GM23248 (cell line): Measurements from ENCODE around the gene ZNF860. TPM values are rescaled to one million over a fixed set of nuclear protein-coding genes. Genes with fewer than 3 reads are reported as not detected.

Source experiments
- DNase-seq: peaks from one replicate; pipeline ENCODE4 v3.0.0-alpha.2; 2015
- H2AFZ ChIP-seq: fragments of 200-600 bp; sonication (generic); 2 replicates; pipeline ENCODE4 v1.6.1; 2016; ENCODE audit warnings: antibody characterized with exemption
- H3F3A ChIP-seq: fragments of 200-600 bp; sonication (generic); 2 replicates; pipeline ENCODE4 v1.6.1; 2016; ENCODE audit warnings: mild to moderate bottlenecking, antibody characterized with exemption, mixed run types; ENCODE audit not compliant: insufficient read depth
- H3K27ac ChIP-seq: fragments of 200-600 bp; sonication (generic); 2 replicates; pipeline ENCODE4 v1.5.1; 2016; ENCODE audit warnings: mild to moderate bottlenecking
- H3K27me3 ChIP-seq: fragments of 200-600 bp; sonication (generic); replicated peaks from 2 replicates; pipeline ENCODE4 v1.6.1; 2016; ENCODE audit warnings: mild to moderate bottlenecking; ENCODE audit not compliant: insufficient read depth
- H3K36me3 ChIP-seq: fragments of 200-600 bp; sonication (generic); 2 replicates; pipeline ENCODE4 v1.6.1; 2016; ENCODE audit warnings: low read depth, mild to moderate bottlenecking
- H3K4me1 ChIP-seq: fragments of 200-600 bp; sonication (generic); 2 replicates; pipeline ENCODE4 v1.6.1; 2016; ENCODE audit warnings: mild to moderate bottlenecking; ENCODE audit not compliant: insufficient read depth
- H3K4me2 ChIP-seq: fragments of 200-600 bp; sonication (generic); one replicate; pipeline ENCODE4 v1.6.1; 2016; ENCODE audit warnings: mild to moderate bottlenecking; ENCODE audit not compliant: unreplicated experiment
- H3K4me3 ChIP-seq: fragments of 200-600 bp; sonication (generic); 2 replicates; pipeline ENCODE4 v1.5.1; 2016; ENCODE audit warnings: mild to moderate bottlenecking
- H3K79me2 ChIP-seq: fragments of 200-600 bp; sonication (generic); 2 replicates; pipeline ENCODE4 v1.6.1; 2016; ENCODE audit warnings: mild to moderate bottlenecking; ENCODE audit not compliant: insufficient read depth
- H3K9ac ChIP-seq: fragments of 200-600 bp; sonication (generic); 2 replicates; pipeline ENCODE4 v1.6.1; 2016; ENCODE audit warnings: mild to moderate bottlenecking
- H3K9me2 ChIP-seq: fragments of 200-600 bp; sonication (generic); 2 replicates; pipeline ENCODE4 v1.6.1; 2016; ENCODE audit warnings: mixed run types, mild to moderate bottlenecking, moderate library complexity; ENCODE audit not compliant: insufficient read depth
- H3K9me3 ChIP-seq: fragments of 200-600 bp; sonication (generic); one replicate; pipeline ENCODE4 v1.6.1; 2017; ENCODE audit warnings: low read depth
- H4K20me1 ChIP-seq: fragments of 200-600 bp; sonication (generic); 2 replicates; pipeline ENCODE4 v1.6.0; 2016; ENCODE audit not compliant: insufficient read depth
- EZH2 ChIP-seq: fragments of 200-600 bp; sonication (generic); IDR thresholded peaks from 2 replicates; pipeline ENCODE4 v1.6.1; 2018; ENCODE audit warnings: antibody characterized with exemption, mild to moderate bottlenecking; ENCODE audit not compliant: insufficient read depth, poor library complexity, severe bottlenecking
- EZH2phosphoT487 ChIP-seq: fragments of 200-600 bp; sonication (generic); IDR thresholded peaks from 2 replicates; pipeline ENCODE4 v1.6.1; 2018; ENCODE audit warnings: antibody characterized with exemption, moderate library complexity, mild to moderate bottlenecking, low read depth; ENCODE audit not compliant: insufficient read depth
- WGBS, 2 experiments: methylation state at CpG; one replicate each; pipeline ENCODE4 v1.1.6; 2015 to 2017; ENCODE audit warnings: low lambda C conversion rate in 2 of 2, low coverage in 1 of 2; ENCODE audit errors: missing lambda C conversion rate in 2 of 2; 5-methylcytosine and 5-hydroxymethylcytosine counted together
- in situ Hi-C: fragments of 300-500 bp; cut with MboI; formaldehyde crosslinking; loops from 2 replicates; pipeline ENCODE4 v1.15.0; 2020
- polyA plus RNA-seq: library from polyadenylated mRNA; unstranded; fragments of >200 nt; fragmentation: Nextera tagmentation; extraction: Ambion mirVana; gene quantifications from 2 replicates; pipeline ENCODE4 v1.2.1, GENCODE V29; 2016
- total RNA-seq: library from RNA; depleted of rRNA; stranded (reverse); fragments of >200 nt; shearing (Covaris generic); gene quantifications from 2 replicates; pipeline ENCODE4 v1.2.3, GENCODE V29; 2014

Gene ZNF860
- total and polyA plus RNA-seq, 2 experiments from 2014 or later = 0.08 to 0.43 TPM

DNA sequence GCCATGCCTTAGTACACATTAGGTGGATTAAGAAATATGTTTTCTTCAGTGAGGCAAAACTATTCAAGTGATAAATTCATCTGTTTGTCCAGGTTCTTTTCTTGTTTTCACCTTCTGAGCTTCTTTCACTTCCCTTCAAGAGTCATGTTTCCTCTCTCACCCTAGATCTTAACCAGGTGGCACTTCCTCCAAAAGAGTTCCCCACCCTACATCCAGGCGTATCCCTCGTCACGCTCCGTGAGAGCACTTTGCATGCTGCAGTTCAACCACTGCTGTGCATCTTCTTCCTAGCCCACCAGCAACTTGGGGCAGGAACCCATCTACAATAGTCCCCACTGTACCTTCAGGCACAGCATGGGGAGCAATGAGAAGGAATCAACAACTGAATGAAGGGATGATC lies 29.3 kb upstream of the ZNF860 start:
- no peaks in the 10 kb centered on the region for H3F3A ChIP-seq
- no peaks in the 10 kb centered on the region for H3K27me3 ChIP-seq
- TF ChIP-seq EZH2phosphoT487 (no peak), EZH2 (no peak)
- no peaks in the 10 kb centered on the region for H3K4me1 ChIP-seq
- in situ Hi-C loops = no loop called here
- no peak overlapping the region for H2AFZ ChIP-seq
- no peaks in the 10 kb centered on the region for H4K20me1 ChIP-seq
- no peak overlapping the region for H3K4me3 ChIP-seq
- no peaks in the 10 kb centered on the region for H3K9me3 ChIP-seq
- H3K27ac ChIP-seq = no peak overlapping the region
- H3K79me2 ChIP-seq = no peaks in the 10 kb centered on the region
- no peaks in the 10 kb centered on the region for H3K36me3 ChIP-seq
- H3K9ac ChIP-seq = no peak overlapping the region
- H3K4me2 ChIP-seq = no peak overlapping the region
- WGBS, 2 experiments = 81 to 83% methylated on average over 4 of the region's 4 CpGs
- no peaks in the 10 kb centered on the region for H3K9me2 ChIP-seq
- DNase-seq = no peak

DNA sequence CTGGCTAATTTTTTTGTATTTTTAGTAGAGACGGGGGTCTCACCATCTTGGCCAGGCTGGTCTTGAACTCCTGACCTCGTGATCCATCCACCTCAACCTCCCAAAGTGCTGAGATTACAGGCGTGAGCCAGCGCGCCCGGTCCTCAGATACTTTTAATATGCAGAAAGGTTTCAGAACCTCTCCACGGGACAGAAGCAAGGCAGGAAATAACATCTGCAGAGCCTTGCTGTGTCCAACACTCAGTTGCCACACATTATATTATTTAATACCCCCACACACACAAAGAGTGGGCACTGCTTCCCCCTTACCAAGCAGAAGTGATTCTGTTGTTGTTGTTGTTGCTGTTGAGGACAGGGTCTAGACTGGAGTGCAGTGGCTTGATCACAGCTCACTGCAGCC lies 28.5 kb upstream of the ZNF860 start:
- H3K4me2 ChIP-seq = no peak overlapping the region
- no peaks in the 10 kb centered on the region for H3K9me3 ChIP-seq
- no peaks in the 10 kb centered on the region for H3F3A ChIP-seq
- H3K79me2 ChIP-seq = no peaks in the 10 kb centered on the region
- no peaks in the 10 kb centered on the region for H4K20me1 ChIP-seq
- H3K4me1 ChIP-seq = no peaks in the 10 kb centered on the region
- no peaks in the 10 kb centered on the region for H3K27me3 ChIP-seq
- H3K4me3 ChIP-seq = no peak overlapping the region
- H3K27ac ChIP-seq = no peak overlapping the region
- in situ Hi-C loops = no loop called here
- no peaks in the 10 kb centered on the region for H3K9me2 ChIP-seq
- TF ChIP-seq EZH2 (no peak), EZH2phosphoT487 (no peak)
- H2AFZ ChIP-seq = no peak overlapping the region
- no peaks in the 10 kb centered on the region for H3K36me3 ChIP-seq
- no peak for DNase-seq
- WGBS, 2 experiments = 72 to 75% methylated on average over 7 of the region's 7 CpGs
- no peak overlapping the region for H3K9ac ChIP-seq

DNA sequence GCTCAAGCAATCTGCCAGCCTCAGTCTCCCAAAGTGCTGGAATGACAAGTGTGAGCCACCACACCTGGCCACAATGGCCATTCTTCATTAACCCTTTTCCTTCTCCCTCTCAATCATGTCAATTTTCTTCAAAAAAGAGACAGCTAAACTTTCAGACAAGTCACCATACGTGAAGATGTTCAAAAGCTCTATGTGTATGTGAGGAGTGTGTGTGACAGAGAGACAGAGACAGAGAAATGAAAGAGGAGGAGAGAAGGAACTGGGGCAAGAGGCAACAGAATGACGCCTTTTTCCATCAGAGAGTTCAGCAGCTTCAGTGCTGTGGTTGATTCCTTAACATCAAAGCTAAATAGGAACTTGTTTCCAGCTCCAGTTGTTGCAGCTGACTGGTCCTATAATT lies 27.9 kb upstream of the ZNF860 start:
- TF ChIP-seq EZH2 = no peak
- H3K79me2 ChIP-seq = no peaks in the 10 kb centered on the region
- H3K9me3 ChIP-seq = no peaks in the 10 kb centered on the region

DNA sequence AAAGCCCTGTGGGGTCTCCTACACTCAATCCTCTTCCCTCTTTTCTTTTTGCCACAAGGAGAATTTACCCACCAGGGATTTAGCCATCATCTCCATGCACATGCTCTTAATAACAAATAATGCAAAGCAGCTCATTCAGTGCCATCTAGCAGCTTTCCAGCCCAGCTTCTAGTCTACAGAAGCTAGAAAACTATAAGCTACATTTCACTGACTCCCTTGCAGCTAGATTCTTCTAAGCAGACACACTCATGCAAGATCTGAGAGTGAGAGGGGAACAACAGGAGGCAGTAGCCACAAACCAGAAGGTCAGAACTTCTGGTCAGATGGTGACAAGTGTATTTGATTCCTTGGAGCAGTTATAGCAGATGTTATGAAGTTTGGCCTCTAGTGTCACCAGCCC lies 26.0 kb upstream of the ZNF860 start:
- no peaks in the 10 kb centered on the region for H3K27me3 ChIP-seq
- H3K4me3 ChIP-seq = no peak overlapping the region
- 0 out of 2 replicates have a peak, but pooled peaks cover 7% of the 10 kb centered on the region for H3F3A ChIP-seq
- in situ Hi-C loops = no loop called here
- H3K79me2 ChIP-seq = no peaks in the 10 kb centered on the region
- H3K27ac ChIP-seq = no peak overlapping the region
- H3K4me1 ChIP-seq = peaks cover 13% of the 10 kb centered on the region
- H3K9me2 ChIP-seq = no peaks in the 10 kb centered on the region
- H3K4me2 ChIP-seq = no peak overlapping the region
- DNase-seq = no peak
- H3K9ac ChIP-seq = no peak overlapping the region
- no peak for TF ChIP-seq EZH2
- TF ChIP-seq EZH2phosphoT487 = no peak
- no peaks in the 10 kb centered on the region for H4K20me1 ChIP-seq
- H3K36me3 ChIP-seq = no peaks in the 10 kb centered on the region
- no peak overlapping the region for H2AFZ ChIP-seq
- no peaks in the 10 kb centered on the region for H3K9me3 ChIP-seq

More for the DNA sequence above, 27.9 kb upstream of the ZNF860 start:
- Histone ChIP-seq H2AFZ (no peak overlapping the region), H3K4me1 (no peaks in the 10 kb centered on the region), H3K9ac (no peak overlapping the region), H4K20me1 (no peaks in the 10 kb centered on the region), H3K36me3 (no peaks in the 10 kb centered on the region), H3K27ac (no peak overlapping the region), H3K4me3 (no peak overlapping the region), H3K9me2 (no peaks in the 10 kb centered on the region), H3K4me2 (no peak overlapping the region), H3F3A (no peaks in the 10 kb centered on the region), H3K27me3 (no peaks in the 10 kb centered on the region)
- WGBS, 2 experiments = 60% methylated on average over 2 of the region's 2 CpGs
- in situ Hi-C loops = no loop called here
- no peak for DNase-seq

DNA sequence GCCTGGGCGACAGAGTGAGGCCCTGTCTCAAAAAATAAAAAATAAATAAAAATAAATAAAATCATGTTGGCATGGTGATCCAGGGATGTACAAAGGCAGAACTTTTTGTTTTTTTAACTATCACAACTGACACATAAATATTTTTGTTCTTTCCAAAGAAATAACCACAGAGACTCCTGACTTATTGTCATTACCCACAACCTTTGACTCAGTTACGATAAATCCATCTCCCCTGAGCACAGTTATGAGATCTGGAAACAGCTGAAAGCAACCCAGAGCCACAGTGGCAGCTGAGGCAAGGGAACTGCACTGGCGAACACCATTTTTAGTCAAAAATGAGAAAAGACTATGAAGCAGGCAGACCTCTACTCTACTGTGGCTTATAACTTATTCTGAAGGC lies 24.4 kb upstream of the ZNF860 start:
- DNase-seq = no peak
- TF ChIP-seq EZH2 (no peak), EZH2phosphoT487 (no peak)

More for the DNA sequence above, 24.4 kb upstream of the ZNF860 start:
- Histone ChIP-seq H3K27ac (no peak overlapping the region), H2AFZ (no peak overlapping the region), H3K9me3 (no peaks in the 10 kb centered on the region), H3K4me1 (peaks cover 24% of the 10 kb centered on the region), H3K9ac (no peak overlapping the region), H3K36me3 (no peaks in the 10 kb centered on the region), H3K79me2 (no peaks in the 10 kb centered on the region), H3K9me2 (no peaks in the 10 kb centered on the region), H3K4me3 (no peak overlapping the region), H3K4me2 (no peak overlapping the region), H3K27me3 (no peaks in the 10 kb centered on the region), H3F3A (0 out of 2 replicates have a peak, but pooled peaks cover 15% of the 10 kb centered on the region), H4K20me1 (no peaks in the 10 kb centered on the region)
- in situ Hi-C loops = no loop called here
- WGBS, 2 experiments = 84 to 91% methylated on average over 3 of the region's 3 CpGs
